Chondrocyte (in vitro differentiated cells): ENCODE results near the gene SYT17. TPM values are rescaled to one million over a fixed set of nuclear protein-coding genes. Genes with fewer than 3 reads are reported as not detected.

Source experiments
- DNase-seq: peaks from one replicate; pipeline ENCODE4 v3.0.0; 2021; ENCODE audit warnings: mixed read lengths, low spot score
- H3K27ac Mint-ChIP-seq: one replicate; pipeline ENCODE4 v1.8.0; 2021; ENCODE audit warnings: mild to moderate bottlenecking, moderate library complexity, mixed read lengths; ENCODE audit not compliant: unreplicated experiment
- H3K27me3 Mint-ChIP-seq: 2 replicates; pipeline ENCODE4 v1.8.0; 2021; ENCODE audit warnings: low read depth, mixed read lengths
- H3K36me3 Mint-ChIP-seq: 2 replicates; pipeline ENCODE4 v1.8.0; 2021; ENCODE audit warnings: low read depth, mixed read lengths
- H3K4me1 Mint-ChIP-seq: 2 replicates; pipeline ENCODE4 v1.8.0; 2021; ENCODE audit warnings: low read depth, mild to moderate bottlenecking, mixed read lengths
- H3K4me3 Mint-ChIP-seq: one replicate; pipeline ENCODE4 v1.8.0; 2021; ENCODE audit warnings: mild to moderate bottlenecking, moderate library complexity, mixed read lengths; ENCODE audit not compliant: unreplicated experiment
- H3K9me3 Mint-ChIP-seq: 2 replicates; pipeline ENCODE4 v1.8.0; 2021; ENCODE audit warnings: low read depth, mixed read lengths
- total RNA-seq: library from RNA; stranded (reverse); gene quantifications from 3 replicates; pipeline ENCODE4 v1.2.1, GENCODE V29; 2021
- TF ChIP-seq, protein P1 (sequence below): fragments of 200-600 bp; sonication (generic); IDR thresholded peaks from 2 replicates; pipeline ENCODE4 v1.5.0; 2021; ENCODE audit warnings: antibody characterized with exemption, mild to moderate bottlenecking, moderate library complexity

SYT17 gene
- total RNA-seq, 1 donor from 2014 or later, result 0.97 TPM

DNA sequence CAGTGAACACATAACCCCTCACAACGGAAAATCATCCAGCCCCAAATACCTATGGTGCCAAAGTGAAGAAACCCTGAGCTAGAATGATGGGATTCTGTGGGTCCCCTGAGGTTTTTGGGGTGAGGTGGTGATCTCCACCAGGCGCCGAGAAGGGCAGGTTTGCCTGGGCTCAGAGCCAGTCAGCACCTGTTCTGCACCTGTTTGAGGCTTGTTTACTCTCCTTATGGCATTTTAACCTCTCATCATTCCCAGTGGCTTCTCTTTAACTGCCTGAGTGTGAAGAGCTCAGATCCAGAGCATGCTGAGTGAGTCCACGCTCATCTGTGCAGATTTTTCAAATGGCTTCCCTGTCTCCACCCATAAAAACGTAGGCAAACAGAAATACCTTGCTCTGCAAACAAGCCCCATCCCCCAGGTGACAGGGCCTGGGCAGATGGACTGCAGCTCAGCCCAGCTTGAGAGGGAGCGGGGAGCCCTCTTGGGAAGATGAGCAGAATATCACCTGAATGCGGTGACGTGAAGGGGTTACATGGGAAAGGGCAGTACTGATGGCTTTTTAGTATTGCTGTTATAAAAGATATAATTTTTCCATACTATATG lies 77.4 kb downstream of the SYT17 start:
- no peak for DNase-seq
- TF ChIP-seq, protein P1, sequence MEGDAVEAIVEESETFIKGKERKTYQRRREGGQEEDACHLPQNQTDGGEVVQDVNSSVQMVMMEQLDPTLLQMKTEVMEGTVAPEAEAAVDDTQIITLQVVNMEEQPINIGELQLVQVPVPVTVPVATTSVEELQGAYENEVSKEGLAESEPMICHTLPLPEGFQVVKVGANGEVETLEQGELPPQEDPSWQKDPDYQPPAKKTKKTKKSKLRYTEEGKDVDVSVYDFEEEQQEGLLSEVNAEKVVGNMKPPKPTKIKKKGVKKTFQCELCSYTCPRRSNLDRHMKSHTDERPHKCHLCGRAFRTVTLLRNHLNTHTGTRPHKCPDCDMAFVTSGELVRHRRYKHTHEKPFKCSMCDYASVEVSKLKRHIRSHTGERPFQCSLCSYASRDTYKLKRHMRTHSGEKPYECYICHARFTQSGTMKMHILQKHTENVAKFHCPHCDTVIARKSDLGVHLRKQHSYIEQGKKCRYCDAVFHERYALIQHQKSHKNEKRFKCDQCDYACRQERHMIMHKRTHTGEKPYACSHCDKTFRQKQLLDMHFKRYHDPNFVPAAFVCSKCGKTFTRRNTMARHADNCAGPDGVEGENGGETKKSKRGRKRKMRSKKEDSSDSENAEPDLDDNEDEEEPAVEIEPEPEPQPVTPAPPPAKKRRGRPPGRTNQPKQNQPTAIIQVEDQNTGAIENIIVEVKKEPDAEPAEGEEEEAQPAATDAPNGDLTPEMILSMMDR, result no peak
- Mint-ChIP-seq H3K4me1 (no peaks in the 10 kb centered on the region), H3K27ac (no peak overlapping the region), H3K36me3 (no peaks in the 10 kb centered on the region), H3K9me3 (peaks cover 6% of the 10 kb centered on the region), H3K27me3 (peaks cover 6% of the 10 kb centered on the region), H3K4me3 (no peak overlapping the region)

DNA sequence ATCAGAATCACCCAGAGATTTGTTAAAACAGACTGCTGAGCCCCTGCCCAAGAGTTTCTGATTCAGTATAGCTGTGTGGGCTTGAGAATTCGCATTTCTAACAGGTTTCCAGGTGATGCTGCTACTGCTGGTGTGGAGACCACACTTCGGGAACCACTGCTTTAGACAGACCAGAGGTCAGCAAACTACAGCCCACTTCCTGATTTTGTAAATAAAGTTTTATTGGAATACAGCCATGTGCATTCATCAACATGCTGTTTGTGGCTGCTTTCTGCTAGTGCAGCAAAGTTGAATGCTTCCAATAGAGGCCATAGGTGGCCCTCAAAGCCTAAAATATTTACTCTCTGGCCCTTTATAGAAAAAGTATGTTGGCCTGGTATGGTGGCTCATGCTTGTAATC lies 84.9 kb downstream of the SYT17 start:
- no peak for DNase-seq
- TF ChIP-seq, protein P1, result no peak
- no peak overlapping the region for H3K4me3 Mint-ChIP-seq
- H3K4me1 Mint-ChIP-seq, result no peaks in the 10 kb centered on the region
- H3K27ac Mint-ChIP-seq, result no peak overlapping the region
- H3K9me3 Mint-ChIP-seq, result peaks cover 4% of the 10 kb centered on the region
- H3K36me3 Mint-ChIP-seq, result no peaks in the 10 kb centered on the region
- H3K27me3 Mint-ChIP-seq, result peaks cover 13% of the 10 kb centered on the region

DNA sequence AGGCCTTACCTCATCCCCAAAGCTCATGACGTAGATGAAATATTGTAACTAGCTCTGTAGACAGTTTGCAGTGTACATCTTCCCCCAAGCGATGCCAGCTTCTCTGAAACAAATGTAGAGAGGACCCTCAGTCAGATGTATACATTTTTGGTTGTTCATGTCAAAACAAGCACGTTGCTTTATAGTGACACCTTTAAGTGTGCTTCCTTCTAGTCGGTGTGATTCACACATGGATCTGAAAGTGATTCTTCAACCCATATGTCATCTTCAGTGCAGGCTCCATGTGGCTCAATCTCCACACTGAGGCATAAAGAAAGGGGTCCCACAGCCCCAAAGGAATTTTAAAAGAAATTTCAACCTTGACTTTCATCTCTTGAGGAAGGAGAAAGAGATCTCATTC lies 86.6 kb downstream of the SYT17 start:
- Mint-ChIP-seq H3K9me3 (no peaks in the 10 kb centered on the region), H3K27ac (no peak overlapping the region)
- TF ChIP-seq, protein P1, result no peak

DNA sequence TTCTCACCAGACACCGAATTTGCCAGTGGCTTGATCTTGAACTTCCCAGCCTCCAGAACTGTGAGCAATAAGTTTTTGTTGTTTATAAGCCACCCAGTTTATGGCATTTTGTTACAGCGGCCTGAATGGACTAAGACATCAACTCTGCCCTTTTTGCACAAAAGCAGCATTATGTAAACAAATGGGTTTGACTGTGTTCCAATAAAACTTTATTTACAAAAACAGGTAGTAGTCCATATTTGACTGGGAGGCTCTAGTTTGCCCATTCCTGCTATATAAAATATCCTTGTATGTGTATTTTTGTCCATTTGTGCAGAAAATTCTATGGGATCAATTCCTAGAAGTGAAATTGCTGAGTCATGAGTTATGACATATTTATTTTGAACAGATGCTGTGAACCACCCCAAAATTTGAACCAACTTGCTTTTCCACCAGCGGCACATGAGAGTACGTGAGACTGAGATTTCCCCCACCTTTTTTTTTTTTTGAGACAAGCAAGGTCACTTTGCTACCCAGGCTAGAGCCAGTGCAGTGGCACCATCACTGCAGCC lies 96.2 kb downstream of the SYT17 start:
- no peaks in the 10 kb centered on the region for H3K36me3 Mint-ChIP-seq
- H3K9me3 Mint-ChIP-seq, result peaks cover 22% of the 10 kb centered on the region
- no peak for DNase-seq
- H3K4me1 Mint-ChIP-seq, result no peaks in the 10 kb centered on the region
- H3K27me3 Mint-ChIP-seq, result peaks cover 8% of the 10 kb centered on the region
- TF ChIP-seq, protein P1, result no peak
- H3K27ac Mint-ChIP-seq, result no peak overlapping the region
- no peak overlapping the region for H3K4me3 Mint-ChIP-seq

More for the DNA sequence above, 86.6 kb downstream of the SYT17 start:
- H3K4me1 Mint-ChIP-seq, result no peaks in the 10 kb centered on the region
- peaks cover 20% of the 10 kb centered on the region for H3K27me3 Mint-ChIP-seq
- DNase-seq, result no peak
- no peak overlapping the region for H3K4me3 Mint-ChIP-seq
- H3K36me3 Mint-ChIP-seq, result no peaks in the 10 kb centered on the region

DNA sequence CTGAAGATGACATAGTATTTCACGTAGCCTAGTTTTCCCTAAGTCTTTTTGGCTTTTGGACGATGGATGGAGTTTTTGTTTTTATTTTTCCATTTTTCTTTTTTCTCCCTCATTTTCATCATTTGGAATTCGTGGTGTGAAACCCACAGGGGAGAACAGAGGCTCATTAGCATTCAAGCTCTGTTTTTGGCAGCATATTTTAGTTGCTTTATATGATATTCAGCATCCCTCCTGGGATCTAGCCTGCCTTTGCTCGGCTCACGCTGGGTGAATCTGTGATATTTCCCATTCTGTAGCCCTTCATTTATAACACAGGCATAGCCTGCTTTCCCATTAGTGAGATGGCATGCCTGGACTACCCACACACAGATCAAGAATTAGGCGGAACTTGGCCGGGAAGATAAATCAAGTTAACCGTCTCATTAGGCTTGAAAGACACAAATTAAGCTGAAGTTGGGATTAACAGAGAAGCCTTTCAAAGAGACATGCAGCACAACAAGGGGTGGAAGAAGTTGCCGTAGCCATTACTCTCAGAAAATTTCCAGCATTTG lies 97.4 kb downstream of the SYT17 start:
- no peaks in the 10 kb centered on the region for H3K36me3 Mint-ChIP-seq
- DNase-seq, result no peak

More for the DNA sequence above, 97.4 kb downstream of the SYT17 start:
- Mint-ChIP-seq H3K4me1 (no peaks in the 10 kb centered on the region), H3K27ac (no peak overlapping the region), H3K27me3 (peaks cover 7% of the 10 kb centered on the region), H3K9me3 (peaks cover 22% of the 10 kb centered on the region), H3K4me3 (no peak overlapping the region)
- TF ChIP-seq, protein P1, result no peak
